ENCODE measurements around the gene APOD. TPM values are rescaled to one million over a fixed set of nuclear protein-coding genes. Genes with fewer than 3 reads are reported as not detected.

The APOD gene
- total and polyA plus RNA-seq, 2 of the 4 experiments (the other 2 are of a cell fraction), result 0.36 TPM; not detected in 1

GRCh38 chr3:195553268-195553667 is 30.5 kb downstream of the APOD start:
- dilution Hi-C loops (cut with HindIII; ENCODE audit: low sequenced_read_pairs, unreplicated experiment), result no loop called here
- in situ Hi-C loops (cut with MboI; ENCODE audit: low sequenced_read_pairs), result no loop called here
- no TSS peak for BruUV-seq (replicated peaks)
- Histone ChIP-seq H2BK120ac (ENCODE audit: low read depth, low read length) (no peak overlapping the region), H4K5ac (ENCODE audit: low read depth, low read length) (no peak overlapping the region), H3K23ac (ENCODE audit: low read depth, low read length) (no peak overlapping the region), H3K4me3 (ENCODE audit: insufficient read depth, low read depth, low read length) (no peak overlapping the region), H4K8ac (ENCODE audit: low read depth in 2 of 2, low read length in 2 of 2) (no peak overlapping the region), H3K9me1 (ENCODE audit: insufficient read depth, low read length) (no peaks in the 10 kb centered on the region), H2BK5ac (ENCODE audit: low read depth, low read length, poor library complexity, severe bottlenecking) (no peak overlapping the region), H2BK20ac (ENCODE audit: low read depth, low read length) (no peak overlapping the region), H3K4me1 (ENCODE audit: control insufficient read depth, insufficient read depth, low read length) (no peaks in the 10 kb centered on the region), H2AK5ac (ENCODE audit: low read depth, low read length) (no peak overlapping the region), H3K18ac (ENCODE audit: low read depth, low read length) (no peak overlapping the region), H3K56ac (ENCODE audit: extremely low read depth, insufficient read depth, low read length) (no peak overlapping the region), H3K14ac (replicated peaks; ENCODE audit: low read depth, low read length) (no peak overlapping the region), H3K4ac (ENCODE audit: low read depth, low read length) (no peak overlapping the region), H3K36me3 (ENCODE audit: control insufficient read depth, insufficient read depth, low read length) (no peaks in the 10 kb centered on the region), H3K27me3 (ENCODE audit: control insufficient read depth, insufficient read depth, low read length) (peaks cover 29% of the 10 kb centered on the region), H4K20me1 (ENCODE audit: insufficient read depth, low read length) (no peaks in the 10 kb centered on the region), H3K79me1 (ENCODE audit: low read depth in 1 of 2, low read length in 2 of 2) (no peaks in the 10 kb centered on the region), H3K4me2 (ENCODE audit: low read depth, low read length) (no peak overlapping the region), H2BK15ac (ENCODE audit: low read depth, low read length) (no peak overlapping the region), H2AK9ac (replicated peaks; ENCODE audit: low read depth, low read length, poor library complexity) (no peak overlapping the region), H3K27ac (ENCODE audit: insufficient read depth, low read length) (no peak overlapping the region), H3K9ac (ENCODE audit: low read depth, low read length) (no peak overlapping the region), H4K91ac (ENCODE audit: insufficient read depth, low read depth, low read length) (no peak overlapping the region), H2AFZ (replicated peaks; ENCODE audit: low read length, poor library complexity) (no peak overlapping the region), H3K9me3 (ENCODE audit: control insufficient read depth, insufficient read depth, low read length) (no peaks in the 10 kb centered on the region)
- no peak for TF ChIP-seq RCOR1 (IDR thresholded peaks at IDR 0.05; ENCODE audit: insufficient replicate concordance, low read length)
- no peak for TF ChIP-seq RFX5 (IDR thresholded peaks at IDR 0.05; ENCODE audit: low read depth, low read length)
- TF ChIP-seq CHD1 (IDR thresholded peaks at IDR 0.05; ENCODE audit: low read depth, low read length), result no peak
- TF ChIP-seq, protein P1, sequence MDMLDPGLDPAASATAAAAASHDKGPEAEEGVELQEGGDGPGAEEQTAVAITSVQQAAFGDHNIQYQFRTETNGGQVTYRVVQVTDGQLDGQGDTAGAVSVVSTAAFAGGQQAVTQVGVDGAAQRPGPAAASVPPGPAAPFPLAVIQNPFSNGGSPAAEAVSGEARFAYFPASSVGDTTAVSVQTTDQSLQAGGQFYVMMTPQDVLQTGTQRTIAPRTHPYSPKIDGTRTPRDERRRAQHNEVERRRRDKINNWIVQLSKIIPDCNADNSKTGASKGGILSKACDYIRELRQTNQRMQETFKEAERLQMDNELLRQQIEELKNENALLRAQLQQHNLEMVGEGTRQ (IDR thresholded peaks at IDR 0.05; ENCODE audit: low read depth, low read length), result no peak
- no peak for TF ChIP-seq FOS (IDR thresholded peaks at IDR 0.05; ENCODE audit: low read depth, low read length)
- WGBS, 2 experiments (ENCODE audit: extremely low coverage in 2 of 2, insufficient read length in 1 of 2), result 47% methylated on average over 5 of the region's 7 CpGs; no CpG with 5 or more reads in 1 of the 2 experiments
- no peak for ATAC-seq (ENCODE audit: low read depth)
- POLR2A ChIA-PET (ENCODE audit: unreplicated experiment), result no interaction called here
- intact Hi-C loops (cut with micrococcal nuclease), result no loop called here
- CTCF ChIA-PET, result no interaction called here
- DNase-seq, result no peak

Measured in IMR-90 (cell line).